ENCODE results near the gene MOGAT1.
"Not testable (repeated sequence)": the region's sequence is repeated elsewhere in the genome, so short reads cannot be mapped to it uniquely, and the experiment has no call there.

The MOGAT1 gene

GRCh38 chr2:222689322-222689721, 17.9 kb downstream of the MOGAT1 start:
- Histone ChIP-seq H3K27me3 (replicated peaks) (no peaks in the 10 kb centered on the region), H3K36me3 (replicated peaks) (no peaks in the 10 kb centered on the region), H3K27ac (no peak overlapping the region), H3K4me3 (ENCODE audit: low read depth, low read length) (no peak overlapping the region)
- DNase-seq: no peak
- in situ Hi-C loops (cut with HindIII; ENCODE audit: low pct_ligation_motif_present, low sequenced_read_pairs): no loop called here
- TF ChIP-seq, protein P1, sequence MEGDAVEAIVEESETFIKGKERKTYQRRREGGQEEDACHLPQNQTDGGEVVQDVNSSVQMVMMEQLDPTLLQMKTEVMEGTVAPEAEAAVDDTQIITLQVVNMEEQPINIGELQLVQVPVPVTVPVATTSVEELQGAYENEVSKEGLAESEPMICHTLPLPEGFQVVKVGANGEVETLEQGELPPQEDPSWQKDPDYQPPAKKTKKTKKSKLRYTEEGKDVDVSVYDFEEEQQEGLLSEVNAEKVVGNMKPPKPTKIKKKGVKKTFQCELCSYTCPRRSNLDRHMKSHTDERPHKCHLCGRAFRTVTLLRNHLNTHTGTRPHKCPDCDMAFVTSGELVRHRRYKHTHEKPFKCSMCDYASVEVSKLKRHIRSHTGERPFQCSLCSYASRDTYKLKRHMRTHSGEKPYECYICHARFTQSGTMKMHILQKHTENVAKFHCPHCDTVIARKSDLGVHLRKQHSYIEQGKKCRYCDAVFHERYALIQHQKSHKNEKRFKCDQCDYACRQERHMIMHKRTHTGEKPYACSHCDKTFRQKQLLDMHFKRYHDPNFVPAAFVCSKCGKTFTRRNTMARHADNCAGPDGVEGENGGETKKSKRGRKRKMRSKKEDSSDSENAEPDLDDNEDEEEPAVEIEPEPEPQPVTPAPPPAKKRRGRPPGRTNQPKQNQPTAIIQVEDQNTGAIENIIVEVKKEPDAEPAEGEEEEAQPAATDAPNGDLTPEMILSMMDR (IDR thresholded peaks at IDR 0.05; ENCODE audit: low read depth, low read length, missing control alignments): no peak

DNA sequence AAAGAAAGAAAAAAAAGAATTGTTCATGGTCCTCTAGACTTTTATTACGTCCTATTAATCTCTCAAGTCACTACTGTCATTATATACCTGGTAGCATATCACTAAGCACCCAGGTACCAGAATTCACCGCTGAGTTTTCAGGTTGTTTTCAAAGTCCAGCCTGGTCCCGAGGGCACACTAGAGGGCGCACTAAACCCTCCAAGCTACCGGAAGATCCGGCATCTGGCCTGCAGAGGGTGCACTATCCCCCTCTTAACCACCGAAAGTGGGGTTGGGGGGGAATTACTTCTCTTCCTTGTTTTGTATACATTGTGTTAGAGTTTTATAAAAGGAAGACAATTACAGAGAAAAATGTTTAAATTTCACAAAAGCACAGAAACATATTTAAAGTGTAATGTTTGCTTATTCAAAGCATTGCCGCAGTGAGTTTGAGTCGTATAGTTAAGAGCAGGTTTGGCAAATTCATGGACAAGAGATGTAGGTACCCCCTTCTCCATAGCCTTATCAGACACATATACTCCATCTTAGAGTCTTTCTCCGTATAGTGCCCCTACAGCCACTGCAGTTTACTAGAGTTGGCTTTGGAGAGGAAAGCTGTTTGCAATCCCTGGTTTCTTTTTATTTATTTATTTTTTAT, 19.2 kb downstream of the MOGAT1 start:
- no peaks in the 10 kb centered on the region for H3K27me3 ChIP-seq (replicated peaks)
- in situ Hi-C loops (cut with HindIII; ENCODE audit: low pct_ligation_motif_present, low sequenced_read_pairs): no loop called here
- no peak overlapping the region for H3K4me3 ChIP-seq (ENCODE audit: low read depth, low read length)
- TF ChIP-seq, protein P1 (IDR thresholded peaks at IDR 0.05; ENCODE audit: low read depth, low read length, missing control alignments): peak; percentile 100
- no peak overlapping the region for H3K27ac ChIP-seq
- peak; percentile 56 for DNase-seq
- no peaks in the 10 kb centered on the region for H3K36me3 ChIP-seq (replicated peaks)

DNA sequence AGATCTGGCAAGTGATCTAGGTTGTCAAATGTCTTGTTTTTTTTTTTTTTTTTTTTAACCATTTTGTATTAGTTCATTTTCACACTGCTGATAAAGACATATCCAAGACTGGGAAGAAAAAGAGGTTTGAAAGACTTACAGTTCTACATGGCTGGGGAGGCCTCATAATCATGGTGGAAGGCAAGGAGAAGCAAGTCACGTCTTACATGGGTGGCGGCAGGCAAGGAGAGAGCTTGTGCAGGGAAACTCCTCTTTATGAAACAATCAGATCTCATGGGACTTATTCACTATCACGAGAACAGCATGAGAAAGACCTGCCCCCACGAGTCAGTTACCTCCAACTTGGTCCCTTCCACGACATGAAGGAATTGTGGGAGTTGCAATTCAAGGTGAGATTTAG, 22.0 kb downstream of the MOGAT1 start:
- H3K27ac ChIP-seq; H3K4me3 ChIP-seq (ENCODE audit: low read depth, low read length); in situ Hi-C loops (cut with HindIII; ENCODE audit: low pct_ligation_motif_present, low sequenced_read_pairs); H3K27me3 ChIP-seq (replicated peaks); DNase-seq; H3K36me3 ChIP-seq (replicated peaks): not testable (repeated sequence)

- no peak overlapping the region for H3K4me3 ChIP-seq (ENCODE audit: low read depth, low read length)
- H3K27me3 ChIP-seq (replicated peaks): no peaks in the 10 kb centered on the region
- TF ChIP-seq, protein P1 (IDR thresholded peaks at IDR 0.05; ENCODE audit: low read depth, low read length, missing control alignments): peak; percentile 39
- no peaks in the 10 kb centered on the region for H3K36me3 ChIP-seq (replicated peaks)
- DNase-seq: no peak
- in situ Hi-C loops (cut with HindIII; ENCODE audit: low pct_ligation_motif_present, low sequenced_read_pairs): no loop called here
- H3K27ac ChIP-seq: no peak overlapping the region
These were observed 22.4 kb downstream of the MOGAT1 start for GRCh38 chr2:222693837-222694236.

GRCh38 chr2:222698276-222698675, 26.8 kb downstream of the MOGAT1 start:
- Histone ChIP-seq H3K4me3 (ENCODE audit: low read depth, low read length) (no peak overlapping the region), H3K27ac (no peak overlapping the region), H3K27me3 (replicated peaks) (no peaks in the 10 kb centered on the region), H3K36me3 (replicated peaks) (no peaks in the 10 kb centered on the region)
- in situ Hi-C loops (cut with HindIII; ENCODE audit: low pct_ligation_motif_present, low sequenced_read_pairs): no loop called here
- DNase-seq: no peak
- TF ChIP-seq, protein P1 (IDR thresholded peaks at IDR 0.05; ENCODE audit: low read depth, low read length, missing control alignments): no peak

GRCh38 chr2:222701233-222701632, 29.8 kb downstream of the MOGAT1 start:
- H3K27me3 ChIP-seq (replicated peaks): no peaks in the 10 kb centered on the region
- TF ChIP-seq, protein P1 (IDR thresholded peaks at IDR 0.05; ENCODE audit: low read depth, low read length, missing control alignments): no peak
- no peak overlapping the region for H3K27ac ChIP-seq
- H3K36me3 ChIP-seq (replicated peaks): no peaks in the 10 kb centered on the region
- no peak for DNase-seq
- H3K4me3 ChIP-seq (ENCODE audit: low read depth, low read length): no peak overlapping the region
- in situ Hi-C loops (cut with HindIII; ENCODE audit: low pct_ligation_motif_present, low sequenced_read_pairs): loop anchor here (25.0 kb wide), 1 partner anchor 161 kb away; the partner anchor contains the start of gene ACSL3
